WTC11 (cell line): ENCODE results near the gene PPP1R2.

ENCODE experiments used
- NFYB ChIP-seq: sonication (generic); formaldehyde crosslinking; conservative IDR thresholded peaks from 2 replicates; pipeline ENCODE4 v1.8.0; 2022; ENCODE audit warnings: low read depth, missing genetic modification reagents
- NR2C2 ChIP-seq: sonication (generic); formaldehyde crosslinking; IDR thresholded peaks from 2 replicates; pipeline ENCODE4 v1.8.0; 2022; ENCODE audit warnings: mild to moderate bottlenecking, missing genetic modification reagents
- TF ChIP-seq, protein P1 (sequence below): fragments of 200-600 bp; IDR thresholded peaks from 2 replicates; pipeline ENCODE4 v1.8.0; 2022; ENCODE audit warnings: antibody characterized with exemption

- TF ChIP-seq, protein P1, sequence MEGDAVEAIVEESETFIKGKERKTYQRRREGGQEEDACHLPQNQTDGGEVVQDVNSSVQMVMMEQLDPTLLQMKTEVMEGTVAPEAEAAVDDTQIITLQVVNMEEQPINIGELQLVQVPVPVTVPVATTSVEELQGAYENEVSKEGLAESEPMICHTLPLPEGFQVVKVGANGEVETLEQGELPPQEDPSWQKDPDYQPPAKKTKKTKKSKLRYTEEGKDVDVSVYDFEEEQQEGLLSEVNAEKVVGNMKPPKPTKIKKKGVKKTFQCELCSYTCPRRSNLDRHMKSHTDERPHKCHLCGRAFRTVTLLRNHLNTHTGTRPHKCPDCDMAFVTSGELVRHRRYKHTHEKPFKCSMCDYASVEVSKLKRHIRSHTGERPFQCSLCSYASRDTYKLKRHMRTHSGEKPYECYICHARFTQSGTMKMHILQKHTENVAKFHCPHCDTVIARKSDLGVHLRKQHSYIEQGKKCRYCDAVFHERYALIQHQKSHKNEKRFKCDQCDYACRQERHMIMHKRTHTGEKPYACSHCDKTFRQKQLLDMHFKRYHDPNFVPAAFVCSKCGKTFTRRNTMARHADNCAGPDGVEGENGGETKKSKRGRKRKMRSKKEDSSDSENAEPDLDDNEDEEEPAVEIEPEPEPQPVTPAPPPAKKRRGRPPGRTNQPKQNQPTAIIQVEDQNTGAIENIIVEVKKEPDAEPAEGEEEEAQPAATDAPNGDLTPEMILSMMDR: no peak
- TF ChIP-seq NR2C2 (CRISPR knock-in tag) (no peak), NFYB (CRISPR knock-in tag) (no peak)
Measured at GRCh38 chr3:195578565-195578964, 35.4 kb upstream of the PPP1R2 start.
